Activated CD8-positive, alpha-beta memory T cell treated with anti-CD3 and anti-CD28 coated beads, Interleukin-2, amount 10 ng/mL, durations not matched to agents 7 days and 5 days (primary cell): ENCODE results near the gene NAA80. TPM values are rescaled to one million over a fixed set of nuclear protein-coding genes. Genes with fewer than 3 reads are reported as not detected.

Experiments used
- ATAC-seq: fragments of 150-1000 bp; cut with Tn5 transposase; one replicate; pipeline ENCODE4 v1.10.0; 2021; ENCODE audit warnings: moderate library complexity
- CTCF ChIA-PET: fragments of 350-600 bp; sonication (Branson Sonifier 250); formaldehyde crosslinking; loops from one replicate; lab custom pipeline; 2021; ENCODE audit warnings: antibody characterized with exemption; lab: Charles Lee
- DNase-seq: peaks from one replicate; pipeline ENCODE4 v3.0.0-alpha.2; 2020
- H3K27ac Mint-ChIP-seq: one replicate; pipeline ENCODE4 v1.8.0; 2021; ENCODE audit warnings: mild to moderate bottlenecking, mixed read lengths
- H3K27me3 Mint-ChIP-seq: one replicate; pipeline ENCODE4 v1.8.0; 2021; ENCODE audit warnings: mixed read lengths
- H3K36me3 Mint-ChIP-seq: one replicate; pipeline ENCODE4 v1.8.0; 2021; ENCODE audit warnings: mild to moderate bottlenecking, mixed read lengths
- H3K4me1 Mint-ChIP-seq: one replicate; pipeline ENCODE4 v1.8.0; 2021; ENCODE audit warnings: mixed read lengths
- H3K4me3 Mint-ChIP-seq: one replicate; pipeline ENCODE4 v1.8.0; 2021; ENCODE audit warnings: mild to moderate bottlenecking, moderate library complexity, mixed read lengths
- H3K9me3 Mint-ChIP-seq: one replicate; pipeline ENCODE4 v1.8.0; 2022; ENCODE audit warnings: low read depth, mixed read lengths
- total RNA-seq, 2 experiments: library from RNA; stranded (reverse); gene quantifications; one replicate each; pipeline ENCODE4 v1.2.3, GENCODE V29; 2021

NAA80 gene
- total RNA-seq, 2 experiments from 2014 or later = 23.1 to 37.3 TPM

DNA sequence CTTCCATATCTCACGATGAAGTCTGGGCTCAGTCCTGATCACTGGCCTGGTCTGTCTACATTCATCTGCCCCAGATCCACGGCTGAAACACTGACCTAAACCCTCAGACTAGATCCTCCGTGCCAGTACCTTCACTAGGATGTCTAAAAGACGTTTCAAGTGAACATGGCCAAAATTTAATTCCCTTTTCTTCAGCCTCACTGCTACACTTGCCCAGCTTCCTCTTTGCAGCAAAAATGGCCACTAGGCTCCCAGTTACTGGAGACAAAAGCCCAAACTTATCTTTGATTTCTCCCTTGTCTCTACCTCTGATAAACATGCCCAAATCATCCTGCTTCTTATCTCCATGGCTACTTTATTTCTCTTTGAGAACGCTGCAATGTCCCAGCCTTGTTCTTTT is 39.8 kb upstream of the NAA80 start:
- peaks cover 54% of the 10 kb centered on the region for H3K4me1 Mint-ChIP-seq
- H3K9me3 Mint-ChIP-seq = no peaks in the 10 kb centered on the region
- no peaks in the 10 kb centered on the region for H3K27me3 Mint-ChIP-seq
- peak overlapping the region; percentile 94 for H3K27ac Mint-ChIP-seq
- peaks cover 53% of the 10 kb centered on the region for H3K36me3 Mint-ChIP-seq
- ATAC-seq (no peak), DNase-seq (no peak)
- CTCF ChIA-PET = interaction anchor here (0.7 to 9.2 kb wide), 9 partner anchors 11 to 271 kb away, joined by 3 to 91 read pairs (median 11); partner anchors contain the start of genes CISH, CYB561D2, HYAL2 and HYAL3
- peak overlapping the region; percentile 92 for H3K4me3 Mint-ChIP-seq

DNA sequence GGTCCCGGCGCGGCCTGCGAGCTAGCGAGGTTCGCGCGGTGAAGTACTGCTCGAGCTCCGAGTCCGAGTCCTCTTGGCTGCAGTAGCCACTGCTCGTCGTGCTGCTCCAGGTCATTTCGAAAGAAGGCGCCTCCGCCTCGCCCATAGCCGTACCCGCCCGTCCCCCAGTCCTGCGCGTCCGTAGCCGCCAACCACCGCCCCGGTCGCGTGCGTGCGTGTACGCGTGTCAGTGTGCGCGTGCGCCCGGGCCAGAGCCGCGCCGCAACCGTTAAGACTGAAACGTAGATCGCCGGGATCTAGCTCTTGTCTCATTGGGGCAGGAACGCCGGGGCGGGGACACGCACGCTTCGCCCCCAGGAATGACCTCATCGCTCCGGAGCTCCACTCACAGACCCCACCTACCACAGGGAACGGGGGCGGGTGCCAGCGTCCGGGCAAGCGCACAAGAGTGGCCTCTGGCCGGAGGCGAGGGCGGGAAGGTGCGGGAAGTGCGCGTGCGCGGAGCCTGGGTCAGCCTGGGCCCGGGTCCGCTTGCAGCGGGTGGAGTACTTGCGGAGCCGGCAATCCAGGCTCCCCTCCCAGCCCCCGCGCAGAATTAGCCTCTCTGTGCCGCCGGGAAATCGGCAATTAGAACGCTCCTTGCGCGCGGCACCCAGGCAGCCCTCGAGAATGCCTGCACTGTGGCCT is 38.1 kb upstream of the NAA80 start:
- peaks cover 63% of the 10 kb centered on the region for H3K36me3 Mint-ChIP-seq

DNA sequence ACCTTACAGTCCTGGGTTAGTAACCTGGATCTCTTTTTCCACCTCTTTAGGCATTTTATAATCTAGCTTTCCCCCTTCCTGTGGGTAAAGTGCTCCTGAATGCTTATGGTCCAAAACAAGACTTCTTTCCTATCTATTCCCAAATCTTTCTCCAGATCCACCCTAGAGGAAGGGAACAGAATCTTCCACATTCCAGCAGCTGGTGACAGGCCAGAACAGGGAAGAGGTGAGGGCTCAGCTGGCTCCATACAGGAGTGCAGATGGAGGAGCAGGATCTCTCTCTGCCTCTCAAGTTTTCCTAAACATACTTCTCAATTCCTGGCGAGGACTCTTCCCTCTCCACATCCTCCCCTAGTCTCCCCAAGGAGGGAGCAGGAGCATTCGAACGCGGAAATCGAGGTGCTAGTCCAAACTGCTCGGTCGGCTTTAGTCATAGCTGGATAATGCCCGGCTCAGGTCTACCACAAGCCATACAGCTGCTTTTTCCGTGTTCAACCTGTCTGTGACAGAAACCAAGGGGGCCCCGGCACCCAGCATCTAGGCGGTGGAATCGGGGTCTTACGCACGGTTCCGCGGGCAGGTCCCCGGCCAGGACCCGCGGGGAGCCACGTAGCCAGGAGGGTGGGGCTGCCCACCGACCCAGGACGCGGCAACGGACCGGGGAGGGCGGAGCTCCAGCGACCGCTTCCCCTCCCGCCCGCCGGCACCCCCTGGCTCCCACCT is 37.4 kb upstream of the NAA80 start:
- H3K27me3 Mint-ChIP-seq = no peaks in the 10 kb centered on the region
- peaks cover 45% of the 10 kb centered on the region for H3K4me1 Mint-ChIP-seq
- DNase-seq = peak; percentile 84
- H3K27ac Mint-ChIP-seq = peak overlapping the region; percentile 94
- H3K36me3 Mint-ChIP-seq = peaks cover 69% of the 10 kb centered on the region
- peak overlapping the region; percentile 92 for H3K4me3 Mint-ChIP-seq
- CTCF ChIA-PET = interaction anchor here (0.8 to 9.2 kb wide), 20 partner anchors 9 to 274 kb away, joined by 3 to 91 read pairs (median 5); partner anchors contain the start of genes CISH, CYB561D2, GNAI2 and HEMK1
- ATAC-seq = peak; percentile 3
- H3K9me3 Mint-ChIP-seq = no peaks in the 10 kb centered on the region

More for the DNA sequence above, 38.1 kb upstream of the NAA80 start:
- Mint-ChIP-seq H3K27me3 (no peaks in the 10 kb centered on the region), H3K27ac (peak overlapping the region; percentile 94), H3K4me1 (peaks cover 50% of the 10 kb centered on the region), H3K9me3 (no peaks in the 10 kb centered on the region), H3K4me3 (peak overlapping the region; percentile 92)
- ATAC-seq = peak; percentile 74
- DNase-seq = peak; percentile 99
- CTCF ChIA-PET = interaction anchor here (0.8 to 9.2 kb wide), 21 partner anchors 9 to 276 kb away, joined by 3 to 91 read pairs (median 4); partner anchors contain the start of genes CISH, CYB561D2, GNAI2 and HEMK1

DNA sequence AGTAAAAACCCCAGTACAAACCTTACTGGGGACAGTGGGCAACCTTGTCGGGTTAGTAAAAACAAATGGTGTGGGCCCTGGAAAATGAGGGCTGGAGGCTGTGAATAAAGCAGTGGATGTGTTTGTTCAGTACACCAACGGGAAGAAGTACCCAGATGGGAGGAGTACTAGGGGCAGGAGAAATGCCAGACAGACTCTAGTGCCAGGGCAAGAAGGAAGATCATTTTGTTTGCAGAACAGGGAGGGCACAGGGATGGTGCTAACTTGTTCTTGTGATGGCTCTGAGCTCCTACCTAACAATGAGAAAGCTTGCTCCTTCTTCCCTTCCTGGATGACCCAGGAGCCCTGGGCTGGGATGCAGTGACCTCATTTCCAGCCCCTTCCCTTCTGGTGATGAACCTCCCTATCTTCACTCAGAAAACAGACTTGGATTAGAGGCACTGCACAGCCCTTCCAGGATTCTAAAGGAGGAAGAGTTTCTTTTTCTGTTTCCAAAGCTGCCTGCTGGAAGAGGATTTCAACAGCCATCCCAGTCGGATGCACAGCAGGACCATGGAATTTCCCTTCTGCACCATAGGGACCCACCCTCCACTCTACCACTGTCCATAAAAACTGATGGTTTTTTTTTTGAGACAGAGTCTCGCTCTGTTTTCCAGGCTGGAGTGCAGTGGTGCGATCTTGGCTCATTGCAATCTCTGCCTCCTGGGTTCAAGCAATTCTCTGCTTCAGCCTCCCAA is 35.3 kb upstream of the NAA80 start:
- CTCF ChIA-PET = interaction anchor here (1.2 to 9.2 kb wide), 5 partner anchors 12 to 88 kb away, joined by 3 to 91 read pairs (median 8); partner anchors contain the start of genes CYB561D2, HYAL2 and NPRL2
- no peak for ATAC-seq
- Mint-ChIP-seq H3K27ac (peak overlapping the region; percentile 85), H3K4me3 (peak overlapping the region; percentile 44), H3K27me3 (no peaks in the 10 kb centered on the region), H3K4me1 (peaks cover 44% of the 10 kb centered on the region), H3K9me3 (no peaks in the 10 kb centered on the region), H3K36me3 (peaks cover 80% of the 10 kb centered on the region)
- no peak for DNase-seq

DNA sequence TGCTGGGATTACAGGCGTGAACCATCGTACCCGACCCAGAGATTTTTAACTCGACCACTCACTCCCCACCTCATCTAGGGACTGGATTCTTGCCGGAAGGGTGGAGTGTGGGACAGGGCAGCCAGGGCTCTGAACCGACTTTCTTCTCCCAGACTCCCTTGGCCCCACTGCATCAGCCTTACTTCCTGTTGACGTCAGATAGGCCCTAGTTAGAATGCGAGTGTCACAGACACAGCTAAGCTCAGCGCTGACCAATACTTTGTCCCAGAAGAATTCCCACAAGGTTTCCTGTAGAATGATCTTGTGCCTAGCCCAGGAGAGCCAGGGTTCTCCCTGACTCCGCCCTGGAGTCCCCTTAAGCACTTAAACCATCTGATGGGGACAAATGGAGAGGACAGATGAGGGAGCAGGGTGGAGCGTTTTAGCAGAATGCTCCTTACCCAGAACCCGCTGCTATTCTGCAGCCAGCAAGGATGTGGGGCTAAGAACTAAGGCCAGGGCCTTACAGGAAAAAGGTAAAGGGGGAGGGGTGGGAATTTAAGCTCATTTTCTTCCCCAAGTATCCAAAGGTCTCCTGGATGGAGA is 34.6 kb upstream of the NAA80 start:
- CTCF ChIA-PET = interaction anchor here (1.2 to 9.2 kb wide), 4 partner anchors 11 to 17 kb away, joined by 3 to 91 read pairs (median 7); partner anchors contain the start of genes CYB561D2, HYAL2 and NPRL2
- DNase-seq = no peak
- Mint-ChIP-seq H3K27me3 (no peaks in the 10 kb centered on the region), H3K36me3 (peaks cover 75% of the 10 kb centered on the region), H3K27ac (peak overlapping the region; percentile 85), H3K9me3 (no peaks in the 10 kb centered on the region), H3K4me1 (peaks cover 44% of the 10 kb centered on the region), H3K4me3 (peak overlapping the region; percentile 44)
- no peak for ATAC-seq

DNA sequence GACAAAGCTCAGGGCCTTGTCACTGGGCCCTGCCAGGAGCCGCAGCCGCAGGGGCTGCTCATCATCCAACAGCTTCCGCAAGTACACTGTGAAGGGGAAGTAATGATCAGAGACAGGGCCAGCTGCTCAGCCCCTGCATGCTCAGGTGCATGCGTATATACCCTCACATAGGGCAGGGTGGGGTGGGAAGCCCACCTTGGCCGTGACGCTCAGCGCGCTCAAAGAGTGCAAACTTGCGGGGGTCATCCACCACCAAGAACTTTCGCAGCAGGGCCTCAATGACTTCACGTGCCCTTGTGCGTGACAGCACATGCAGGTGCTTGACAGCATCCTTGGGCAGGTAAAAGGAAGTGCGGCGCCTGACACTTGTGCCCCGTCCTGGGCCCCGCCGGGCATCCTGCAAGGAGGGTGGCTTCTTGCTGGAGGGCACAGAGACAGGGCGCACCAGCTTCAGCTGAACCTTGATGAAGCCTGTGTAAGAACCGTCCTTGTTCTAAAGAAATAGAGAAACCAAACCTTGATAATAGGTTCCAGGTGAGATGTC is 32.2 kb upstream of the NAA80 start:
- Mint-ChIP-seq H3K36me3 (peaks cover 57% of the 10 kb centered on the region), H3K4me1 (peaks cover 57% of the 10 kb centered on the region)
- CTCF ChIA-PET = interaction anchor here (0.9 to 9.2 kb wide), 4 partner anchors 9 to 71 kb away, joined by 3 to 91 read pairs (median 3); partner anchors contain the start of genes CYB561D2, HYAL2 and NPRL2

DNA sequence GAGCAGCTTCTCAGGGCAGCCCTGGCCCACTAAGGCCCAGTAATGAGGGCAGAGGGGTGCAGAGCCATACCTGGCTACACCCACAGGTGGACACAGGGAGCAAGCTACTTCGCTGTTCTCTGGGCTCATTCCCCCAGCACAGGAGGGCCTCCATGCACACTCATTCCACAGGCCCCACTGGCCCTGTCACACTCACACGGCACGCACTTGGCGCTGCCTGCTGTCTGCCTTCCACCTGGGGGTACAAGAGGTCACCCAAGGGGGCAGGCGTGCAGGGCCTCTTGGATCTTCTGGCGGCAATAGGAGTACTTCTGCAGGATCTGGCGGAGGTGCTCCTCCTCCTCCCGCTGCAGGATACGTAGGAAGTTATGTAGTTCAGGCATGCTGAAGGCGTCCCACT is 31.1 kb upstream of the NAA80 start:
- no peak for DNase-seq
- ATAC-seq = no peak
- CTCF ChIA-PET = interaction anchor here (18.0 kb wide), 1 partner anchor 31 kb away, joined by 266 read pairs; the partner anchor contains the start of genes HYAL1, HYAL3, IFRD2 and NAA80
- Mint-ChIP-seq H3K36me3 (peaks cover 46% of the 10 kb centered on the region), H3K27ac (peak overlapping the region; percentile 28), H3K27me3 (no peaks in the 10 kb centered on the region), H3K4me3 (no peak overlapping the region), H3K9me3 (no peaks in the 10 kb centered on the region), H3K4me1 (peaks cover 51% of the 10 kb centered on the region)

More for the DNA sequence above, 32.2 kb upstream of the NAA80 start:
- DNase-seq = no peak
- no peaks in the 10 kb centered on the region for H3K9me3 Mint-ChIP-seq
- no peaks in the 10 kb centered on the region for H3K27me3 Mint-ChIP-seq
- H3K4me3 Mint-ChIP-seq = no peak overlapping the region
- H3K27ac Mint-ChIP-seq = no peak overlapping the region
- ATAC-seq = no peak

DNA sequence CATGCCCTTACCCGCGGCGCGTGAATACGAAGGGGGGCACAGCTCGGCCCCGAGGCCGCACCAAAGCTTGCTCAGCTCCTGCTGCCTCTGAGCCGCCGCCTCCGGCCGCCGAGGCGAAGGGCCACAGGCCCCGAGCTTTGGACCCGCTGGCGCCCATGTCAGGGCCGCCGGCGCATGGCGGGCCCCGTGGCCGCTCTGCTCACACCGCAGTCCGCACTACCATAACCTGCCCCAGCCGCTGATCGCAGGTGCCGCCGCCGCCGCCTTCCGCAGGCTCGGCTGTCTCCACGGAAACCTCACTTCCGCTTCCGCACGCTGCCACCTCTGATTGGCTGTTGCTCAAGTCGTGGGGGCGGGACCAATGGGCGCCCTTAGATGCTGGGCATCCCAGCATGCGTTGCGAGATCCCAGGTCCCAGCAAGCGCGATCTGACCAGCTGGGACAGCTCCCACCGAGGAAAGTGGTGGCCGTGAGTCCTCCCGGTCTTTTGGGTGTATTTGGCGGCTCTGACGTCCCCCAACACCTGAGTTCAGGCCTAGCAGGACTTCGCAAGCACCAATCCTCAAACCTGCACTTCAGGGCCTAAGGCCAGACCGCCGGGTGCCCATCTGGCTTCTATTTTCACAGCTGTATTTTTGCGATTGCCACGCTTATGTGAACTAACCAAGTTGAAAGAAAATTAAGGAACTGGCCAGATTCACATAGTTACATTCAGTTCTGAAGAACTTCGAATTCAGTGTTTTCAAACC is 28.9 kb upstream of the NAA80 start, which contains the start of gene TUSC2:
Gene TUSC2, minus strand, starts transcription at position 281 of the 749 bp plus-strand sequence. Its CDS starts 124 bp downstream, at position 157.
- Mint-ChIP-seq H3K4me3 (peak within 1 kb of the TSS; percentile 78), H3K9me3 (no peaks in the 10 kb centered on the region), H3K27ac (peak within 1 kb of the TSS; percentile 81), H3K27me3 (no peaks in the 10 kb centered on the region), H3K4me1 (peaks cover 33% of the 10 kb centered on the region), H3K36me3 (peaks cover 28% of the 10 kb centered on the region)
- CTCF ChIA-PET = interaction anchor here (0.9 to 18.0 kb wide), 12 partner anchors 10 to 134 kb away, joined by 3 to 266 read pairs (median 4); partner anchors contain the start of genes HYAL1, HYAL3, IFRD2 and LSMEM2
- ATAC-seq (peak; percentile 92), DNase-seq (peak; percentile 98)

DNA sequence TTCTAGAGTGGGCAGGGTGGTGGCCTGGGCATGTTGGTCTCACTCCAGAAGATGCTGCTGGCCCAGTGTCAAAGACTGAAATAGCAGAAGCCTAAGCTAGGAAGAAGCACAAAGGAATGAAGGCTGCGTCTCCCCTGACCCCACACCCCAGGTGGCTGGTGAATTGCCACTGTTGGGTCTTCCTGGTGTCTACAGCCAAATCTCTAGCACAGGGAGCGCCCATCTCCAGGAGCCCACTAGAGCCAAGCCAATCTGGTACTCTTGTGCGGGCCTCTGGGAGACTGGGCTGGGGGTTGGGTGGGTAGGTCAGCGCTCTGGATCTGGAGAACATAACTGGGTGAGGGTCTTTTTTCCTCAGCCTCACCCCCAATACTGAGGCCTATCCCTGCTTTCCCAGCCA is 27.9 kb upstream of the NAA80 start:
- no peak for ATAC-seq
- H3K36me3 Mint-ChIP-seq = peaks cover 23% of the 10 kb centered on the region
- no peaks in the 10 kb centered on the region for H3K9me3 Mint-ChIP-seq
- H3K4me1 Mint-ChIP-seq = peaks cover 30% of the 10 kb centered on the region
- H3K27me3 Mint-ChIP-seq = no peaks in the 10 kb centered on the region
- DNase-seq = peak; percentile 39
- peak overlapping the region; percentile 78 for H3K4me3 Mint-ChIP-seq
- peak overlapping the region; percentile 67 for H3K27ac Mint-ChIP-seq
- CTCF ChIA-PET = interaction anchor here (0.7 to 18.0 kb wide), 9 partner anchors 10 to 133 kb away, joined by 3 to 266 read pairs (median 5); partner anchors contain the start of genes HYAL1, HYAL3, IFRD2 and LSMEM2

DNA sequence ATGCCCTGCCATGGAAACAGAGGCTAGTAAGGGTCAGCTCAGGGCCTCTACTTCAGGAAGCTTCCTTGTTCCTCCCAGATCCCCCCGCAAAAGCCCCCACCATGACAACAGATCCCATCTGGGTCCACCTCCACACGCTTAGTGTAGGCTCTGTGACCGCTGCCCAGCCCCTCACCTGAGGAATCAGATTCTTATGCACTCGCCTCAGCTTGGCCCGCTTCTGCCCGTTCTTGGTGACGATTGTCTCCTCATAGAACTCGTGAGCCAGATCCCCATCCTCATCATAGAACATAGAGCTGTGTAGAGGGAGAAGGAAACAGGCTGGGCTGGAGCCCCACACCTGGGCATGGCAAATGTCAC is 27.0 kb upstream of the NAA80 start:
- CTCF ChIA-PET = interaction anchor here (7.8 to 18.0 kb wide), 2 partner anchors 9 to 27 kb away, joined by 91 to 266 read pairs; partner anchors contain the start of genes HYAL1, HYAL3, IFRD2 and NAA80
- H3K27ac Mint-ChIP-seq = no peak overlapping the region
- DNase-seq (peak; percentile 39), ATAC-seq (no peak)
- H3K4me3 Mint-ChIP-seq = no peak overlapping the region
- no peaks in the 10 kb centered on the region for H3K27me3 Mint-ChIP-seq
- peaks cover 14% of the 10 kb centered on the region for H3K36me3 Mint-ChIP-seq
- peaks cover 29% of the 10 kb centered on the region for H3K4me1 Mint-ChIP-seq
- H3K9me3 Mint-ChIP-seq = no peaks in the 10 kb centered on the region

DNA sequence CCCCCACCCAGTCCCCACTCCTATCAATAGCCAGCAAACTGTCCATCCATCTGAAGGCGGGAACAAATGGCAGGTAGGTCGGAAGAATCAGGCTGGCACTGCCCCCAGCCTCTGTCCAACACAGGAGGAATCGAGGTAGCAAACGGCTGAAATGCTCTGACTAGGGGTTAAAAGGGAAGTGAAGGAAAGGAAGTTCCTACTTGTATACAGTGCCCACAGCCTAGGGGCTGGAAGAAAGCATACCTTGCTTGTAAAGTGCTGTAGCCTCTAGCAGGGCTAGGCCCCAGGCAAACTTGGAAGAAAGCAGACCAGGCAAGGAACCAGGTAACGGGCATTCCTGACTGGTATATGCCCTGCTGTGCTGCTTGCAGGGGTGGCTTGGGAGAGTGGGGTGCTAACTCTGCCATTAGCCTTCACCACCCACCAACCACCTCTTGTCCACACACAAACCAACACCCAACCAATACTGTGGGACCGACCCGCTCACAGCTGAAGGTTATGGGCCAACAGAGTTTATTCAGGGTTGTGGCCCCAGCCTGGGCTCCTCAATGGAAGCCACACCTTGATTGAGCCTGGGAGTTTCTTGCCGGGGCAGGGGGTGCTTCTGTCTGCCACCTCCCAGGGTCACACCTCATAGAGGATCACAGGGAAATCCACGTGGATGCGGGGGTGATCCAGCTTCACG is 26.4 kb upstream of the NAA80 start:
- CTCF ChIA-PET = interaction anchor here (1.6 to 18.0 kb wide), 5 partner anchors 10 to 131 kb away, joined by 5 to 266 read pairs (median 10); partner anchors contain the start of genes GNAI2, HYAL1, HYAL3 and IFRD2
- Mint-ChIP-seq H3K4me3 (no peak overlapping the region), H3K27me3 (no peaks in the 10 kb centered on the region), H3K4me1 (peaks cover 26% of the 10 kb centered on the region), H3K9me3 (no peaks in the 10 kb centered on the region), H3K27ac (no peak overlapping the region), H3K36me3 (peaks cover 9% of the 10 kb centered on the region)
- DNase-seq (peak; percentile 39), ATAC-seq (no peak)
